Vagina (tissue), 2 donors: ENCODE results near the gene INTS3.
"Not testable (repeated sequence)": the region's sequence is repeated elsewhere in the genome, so short reads cannot be mapped to it uniquely, and the experiment has no call there.

ENCODE experiments used
- CTCF ChIP-seq, 3 experiments: fragments of 450-650 bp in 2 of 3; fragments of 200-600 bp in 1 of 3; sonication (generic) in 1 of 3; IDR thresholded peaks; one replicate each; pipeline ENCODE4 v1.5.1; 2017 to 2019; ENCODE audit warnings: antibody characterized with exemption in 3 of 3, mild to moderate bottlenecking in 2 of 3, moderate library complexity in 2 of 3
- POLR2A ChIP-seq, 2 donors: fragments of 450-650 bp; IDR thresholded peaks; one replicate each; pipeline ENCODE4 v1.6.1; 2017; ENCODE audit warnings: antibody characterized with exemption in 2 of 2, mild to moderate bottlenecking in 2 of 2, moderate library complexity in 2 of 2

- TF ChIP-seq CTCF, POLR2A (IDR thresholded peaks at IDR 0.05): not testable (repeated sequence)
These were observed 54.8 kb downstream of the INTS3 start for GRCh38 chr1:153782648-153783047.
